ENCODE data around the gene PPP2R1B. TPM values are rescaled to one million over a fixed set of nuclear protein-coding genes. Genes with fewer than 3 reads are reported as not detected.
"Not testable (repeated sequence)": the region's sequence is repeated elsewhere in the genome, so short reads cannot be mapped to it uniquely, and the experiment has no call there.

Gene PPP2R1B
- total RNA-seq, 1 experiment from 2014 or later = 35.4 TPM

- no peak for DNase-seq
- Histone ChIP-seq H3K4me3 (no peak overlapping the region), H3K9me3 (replicated peaks) (no peaks in the 10 kb centered on the region; the same call in 1 of the 2 replicates), H3K4me1 (no peaks in the 10 kb centered on the region), H3K27me3 (no peaks in the 10 kb centered on the region), H3K27ac (no peak overlapping the region), H3K36me3 (no peaks in the 10 kb centered on the region)
Observed at GRCh38 chr11:111793863-111794262, 27.7 kb upstream of the PPP2R1B start.

DNA sequence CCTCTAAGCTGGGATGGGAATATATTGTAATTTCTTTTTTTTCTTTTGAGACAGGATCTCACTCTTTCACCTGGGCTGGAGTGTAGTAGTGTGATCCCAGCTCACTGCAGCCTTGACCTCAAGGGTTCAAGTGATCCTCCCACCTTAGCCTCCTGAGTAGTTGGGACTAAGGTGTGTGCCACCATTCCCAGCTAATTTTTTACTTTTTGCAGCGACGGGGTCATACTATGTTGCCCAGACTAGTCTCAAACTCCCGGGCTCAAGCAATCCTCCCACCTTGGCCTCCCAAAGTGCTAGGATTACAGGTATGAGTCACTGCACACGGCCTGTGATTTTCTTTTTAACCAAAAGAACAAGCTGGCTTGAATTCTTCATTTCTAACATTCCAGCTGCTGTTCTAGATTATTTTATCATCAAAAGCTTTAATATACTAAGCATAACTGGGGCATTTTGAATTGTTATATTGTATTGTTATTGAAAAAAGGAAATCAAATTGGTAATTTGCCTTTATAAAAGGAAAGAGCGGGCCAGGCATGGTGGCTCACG lies 26.8 kb upstream of the PPP2R1B start:
- Histone ChIP-seq H3K27ac (no peak overlapping the region), H3K27me3 (no peaks in the 10 kb centered on the region), H3K36me3 (no peaks in the 10 kb centered on the region), H3K4me1 (no peaks in the 10 kb centered on the region), H3K4me3 (no peak overlapping the region), H3K9me3 (replicated peaks) (no peaks in the 10 kb centered on the region; the same call in 1 of the 2 replicates)
- no peak for DNase-seq

DNA sequence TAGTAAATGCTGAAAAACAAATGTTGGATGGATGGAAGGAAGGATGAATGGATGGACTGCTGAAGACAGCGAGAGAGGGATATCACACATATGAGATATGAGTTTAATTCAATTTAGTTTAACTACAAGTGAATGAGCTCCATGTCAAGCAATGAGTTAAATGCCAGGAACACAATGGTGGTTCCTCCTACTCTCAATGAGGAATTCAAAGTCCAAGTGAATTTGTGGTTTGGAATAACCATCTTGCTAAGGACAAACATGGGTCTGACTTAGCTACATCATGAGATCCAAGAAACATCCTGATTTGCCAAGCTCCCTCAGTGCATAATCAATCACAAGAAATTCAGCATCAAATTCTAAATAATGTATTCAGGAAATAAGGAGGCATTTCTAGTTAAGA lies 26.1 kb upstream of the PPP2R1B start:
- no peak overlapping the region for H3K4me3 ChIP-seq
- no peaks in the 10 kb centered on the region for H3K36me3 ChIP-seq
- H3K27me3 ChIP-seq = no peaks in the 10 kb centered on the region
- no peak overlapping the region for H3K27ac ChIP-seq
- H3K4me1 ChIP-seq = no peaks in the 10 kb centered on the region
- H3K9me3 ChIP-seq (replicated peaks) = no peaks in the 10 kb centered on the region; the same call in 1 of the 2 replicates
- no peak for DNase-seq

GRCh38 chr11:111788464-111788863 lies 22.3 kb upstream of the PPP2R1B start:
- H3K4me1 ChIP-seq = no peaks in the 10 kb centered on the region
- H3K27ac ChIP-seq = no peak overlapping the region
- no peaks in the 10 kb centered on the region for H3K27me3 ChIP-seq
- H3K9me3 ChIP-seq (replicated peaks) = no peaks in the 10 kb centered on the region
- no peak for DNase-seq
- H3K36me3 ChIP-seq = no peaks in the 10 kb centered on the region
- H3K4me3 ChIP-seq = no peak overlapping the region

DNA sequence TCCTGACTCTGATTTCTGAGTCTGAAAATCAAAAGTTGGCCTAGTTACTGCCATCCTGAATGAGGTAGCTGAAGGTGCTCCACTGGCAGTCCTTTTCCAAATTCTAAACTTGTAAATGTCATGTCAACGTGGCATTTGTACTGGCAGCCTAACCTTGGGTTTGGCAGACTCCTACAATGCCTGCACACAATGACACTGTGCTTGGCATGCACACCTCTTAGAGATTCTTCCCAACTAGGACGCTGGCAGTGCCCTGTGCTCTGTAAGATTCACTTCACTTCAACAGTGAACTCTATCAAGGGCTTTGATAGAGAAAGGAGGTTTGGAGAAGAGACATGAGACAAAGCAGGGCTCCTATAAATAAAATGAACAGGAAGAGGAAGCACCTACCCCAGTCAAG lies 21.9 kb upstream of the PPP2R1B start:
- no peak overlapping the region for H3K27ac ChIP-seq
- H3K4me3 ChIP-seq = no peak overlapping the region
- H3K27me3 ChIP-seq = no peaks in the 10 kb centered on the region
- no peaks in the 10 kb centered on the region for H3K36me3 ChIP-seq
- DNase-seq = no peak
- H3K4me1 ChIP-seq = no peaks in the 10 kb centered on the region
- H3K9me3 ChIP-seq (replicated peaks) = no peaks in the 10 kb centered on the region

DNA sequence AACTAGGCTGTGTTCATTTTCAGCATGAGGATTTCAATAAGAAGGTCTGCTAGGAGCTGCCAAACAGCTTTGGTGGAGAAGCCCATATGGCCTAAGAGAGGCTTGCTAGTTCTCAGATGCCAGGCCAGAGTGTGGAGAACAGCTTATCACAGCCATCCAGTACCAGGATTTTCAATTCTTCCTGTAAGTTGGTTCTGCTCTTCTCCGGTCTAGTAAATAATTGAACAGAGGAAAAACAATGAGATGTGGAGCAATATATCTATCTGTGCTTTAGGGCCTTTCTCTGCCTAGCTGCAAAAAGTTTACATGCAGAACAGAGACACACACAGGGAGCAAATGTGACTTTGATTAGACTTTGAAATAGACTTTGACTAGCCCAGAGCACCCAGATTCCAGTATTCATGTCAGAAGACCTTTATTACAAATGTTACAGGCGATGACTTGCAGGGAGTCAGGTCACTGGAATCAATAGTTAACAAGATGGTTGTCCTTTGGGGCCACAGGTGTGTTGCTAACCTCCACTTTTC lies 19.8 kb upstream of the PPP2R1B start:
- Histone ChIP-seq H3K27me3 (no peaks in the 10 kb centered on the region), H3K9me3 (replicated peaks) (no peaks in the 10 kb centered on the region), H3K36me3 (no peaks in the 10 kb centered on the region), H3K4me3 (no peak overlapping the region), H3K27ac (no peak overlapping the region), H3K4me1 (no peaks in the 10 kb centered on the region)
- no peak for DNase-seq

DNA sequence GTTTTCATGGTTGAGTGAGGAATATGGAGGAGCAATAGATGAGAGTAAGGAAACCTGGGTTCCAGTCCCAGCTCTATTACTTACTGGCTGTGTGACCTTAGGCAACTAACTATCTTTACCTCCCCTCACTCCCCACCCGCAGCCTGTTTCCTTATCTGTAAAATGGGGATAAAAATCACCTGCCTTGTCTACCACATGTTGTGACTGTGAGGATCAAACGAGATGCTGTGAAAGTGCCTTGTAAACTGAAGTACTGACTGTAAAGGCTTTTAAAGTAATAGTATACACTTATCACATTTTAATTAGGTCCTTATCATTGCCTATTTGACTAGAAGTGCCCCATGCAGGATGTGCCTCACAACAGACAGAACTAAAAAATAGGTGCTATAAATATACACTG lies 18.9 kb upstream of the PPP2R1B start:
- H3K9me3 ChIP-seq (replicated peaks) = no peaks in the 10 kb centered on the region
- H3K4me3 ChIP-seq = no peak overlapping the region
- H3K27ac ChIP-seq = no peak overlapping the region
- no peak for DNase-seq
- H3K4me1 ChIP-seq = no peaks in the 10 kb centered on the region
- no peaks in the 10 kb centered on the region for H3K27me3 ChIP-seq
- no peaks in the 10 kb centered on the region for H3K36me3 ChIP-seq

DNA sequence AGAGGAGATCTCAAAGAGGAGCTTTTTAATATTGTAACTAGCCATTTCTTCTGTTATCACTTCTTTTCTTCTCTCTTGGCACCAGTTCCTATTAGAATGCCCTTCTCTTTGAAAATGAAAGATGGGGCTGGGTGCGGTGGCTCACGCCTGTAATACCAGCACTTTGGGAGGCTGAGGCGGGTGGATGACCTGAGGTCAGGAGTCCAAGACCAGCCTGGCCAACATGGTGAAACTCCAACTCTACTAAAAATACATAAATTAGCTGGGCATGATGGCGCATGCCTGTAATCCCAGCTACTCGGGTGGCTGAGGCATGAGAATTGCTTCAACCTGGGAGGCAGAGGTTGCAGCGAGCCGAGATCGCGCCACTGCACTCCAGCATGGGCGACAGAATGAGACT lies 18.1 kb upstream of the PPP2R1B start:
- H3K27ac ChIP-seq; H3K4me3 ChIP-seq; DNase-seq; H3K27me3 ChIP-seq; H3K4me1 ChIP-seq; H3K36me3 ChIP-seq; H3K9me3 ChIP-seq (replicated peaks): not testable (repeated sequence)

DNA sequence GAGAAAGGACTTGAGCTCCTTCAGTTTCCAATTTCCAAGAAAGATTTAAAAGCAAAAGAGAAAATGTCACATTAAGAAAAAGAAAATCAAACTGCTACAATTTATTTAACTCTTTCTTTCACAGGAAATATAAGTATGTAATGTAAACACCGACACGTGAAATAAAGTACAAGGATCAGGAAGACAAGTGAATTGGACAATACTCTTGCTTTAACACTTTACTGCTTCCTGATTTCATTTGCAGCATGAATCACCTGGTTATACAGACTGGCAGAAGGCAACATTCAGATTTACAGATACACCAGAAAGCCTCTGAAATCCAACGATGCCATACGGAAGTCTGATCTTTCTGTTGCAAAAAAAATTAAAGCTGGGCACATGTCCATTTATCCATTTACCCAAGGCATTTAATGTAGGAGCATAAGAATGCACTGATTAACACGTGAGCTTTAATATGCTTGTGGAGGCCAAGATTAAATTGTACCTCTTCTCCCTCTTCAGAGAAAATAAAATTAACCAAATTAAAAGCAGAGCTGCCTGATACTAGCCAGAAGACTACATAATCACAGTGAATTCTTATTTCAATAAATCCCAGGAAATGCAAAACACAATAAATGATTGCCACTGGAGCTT lies 16.0 kb upstream of the PPP2R1B start:
- no peaks in the 10 kb centered on the region for H3K27me3 ChIP-seq
- H3K9me3 ChIP-seq (replicated peaks) = no peaks in the 10 kb centered on the region
- no peak for DNase-seq
- H3K27ac ChIP-seq = no peak overlapping the region
- H3K4me1 ChIP-seq = no peaks in the 10 kb centered on the region
- no peaks in the 10 kb centered on the region for H3K36me3 ChIP-seq
- H3K4me3 ChIP-seq = no peak overlapping the region

- no peaks in the 10 kb centered on the region for H3K4me1 ChIP-seq
- no peaks in the 10 kb centered on the region for H3K27me3 ChIP-seq
- no peak overlapping the region for H3K27ac ChIP-seq
- DNase-seq = no peak
- no peaks in the 10 kb centered on the region for H3K36me3 ChIP-seq
- no peak overlapping the region for H3K4me3 ChIP-seq
- H3K9me3 ChIP-seq (replicated peaks) = no peaks in the 10 kb centered on the region
Observed at GRCh38 chr11:111779118-111779517, 12.9 kb upstream of the PPP2R1B start.

GRCh38 chr11:111778047-111778558 lies 11.9 kb upstream of the PPP2R1B start:
- DNase-seq = no peak
- no peak overlapping the region for H3K27ac ChIP-seq
- H3K27me3 ChIP-seq = no peaks in the 10 kb centered on the region
- H3K36me3 ChIP-seq = no peaks in the 10 kb centered on the region
- H3K4me1 ChIP-seq = no peaks in the 10 kb centered on the region
- H3K9me3 ChIP-seq (replicated peaks) = no peaks in the 10 kb centered on the region
- no peak overlapping the region for H3K4me3 ChIP-seq

DNA sequence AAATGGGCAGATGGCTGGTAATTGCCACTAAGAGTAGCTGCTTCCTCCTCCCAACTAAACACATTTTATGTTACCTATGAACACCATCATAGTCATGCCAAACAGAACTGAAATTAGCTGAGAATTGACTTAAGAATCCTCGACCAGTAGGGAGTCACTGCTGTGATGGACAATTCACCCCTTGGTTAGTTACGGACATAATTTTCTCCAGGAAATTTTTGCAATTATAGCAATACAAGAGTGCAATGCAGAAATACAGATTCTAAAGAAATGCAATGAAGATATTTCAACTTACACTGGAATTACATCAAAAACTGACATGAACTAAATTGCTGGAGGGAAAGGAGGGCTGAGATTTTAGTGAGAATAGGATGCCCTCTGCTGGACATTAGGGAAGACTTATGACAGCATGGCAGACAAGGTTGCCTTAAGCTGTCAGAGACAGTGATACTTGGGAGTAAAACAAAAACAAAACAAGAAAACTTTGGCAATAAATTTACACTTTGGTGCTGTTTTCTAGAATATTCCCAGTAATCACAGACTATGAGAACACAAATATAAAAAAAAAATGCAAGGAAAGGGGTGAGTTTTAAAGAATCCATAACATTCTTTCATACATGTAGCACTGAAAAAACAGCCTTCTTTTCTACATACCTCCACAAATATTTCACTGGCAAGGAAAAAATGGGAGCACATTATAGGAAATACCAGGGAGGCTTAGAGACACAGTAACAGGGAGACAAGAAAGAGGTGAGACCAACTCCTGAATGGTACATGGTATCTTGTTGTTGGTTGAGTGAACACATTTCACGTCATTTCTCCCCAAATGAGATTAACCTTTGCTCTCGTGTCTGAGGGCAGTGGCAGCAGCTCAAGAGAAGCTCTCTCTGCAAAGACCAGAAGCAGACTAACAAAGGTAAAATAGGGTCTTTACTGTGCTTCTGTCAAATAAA lies 11.2 kb upstream of the PPP2R1B start:
- Histone ChIP-seq H3K9me3 (replicated peaks) (no peaks in the 10 kb centered on the region), H3K36me3 (no peaks in the 10 kb centered on the region), H3K27me3 (no peaks in the 10 kb centered on the region), H3K4me1 (no peaks in the 10 kb centered on the region), H3K4me3 (no peak overlapping the region), H3K27ac (no peak overlapping the region)
- peak; percentile 19 to 74 for DNase-seq

- H3K4me3 ChIP-seq = no peak overlapping the region
- H3K36me3 ChIP-seq = no peaks in the 10 kb centered on the region
- no peak for DNase-seq
- no peaks in the 10 kb centered on the region for H3K4me1 ChIP-seq
- no peaks in the 10 kb centered on the region for H3K9me3 ChIP-seq (replicated peaks)
- H3K27ac ChIP-seq = no peak overlapping the region
- H3K27me3 ChIP-seq = no peaks in the 10 kb centered on the region
Observed at GRCh38 chr11:111776398-111777093, 10.4 kb upstream of the PPP2R1B start.

- H3K27ac ChIP-seq = no peak overlapping the region
- no peaks in the 10 kb centered on the region for H3K36me3 ChIP-seq
- no peaks in the 10 kb centered on the region for H3K27me3 ChIP-seq
- H3K4me3 ChIP-seq = no peak overlapping the region
- DNase-seq = peak in 1 of 2 experiments; percentile 27
- H3K4me1 ChIP-seq = no peaks in the 10 kb centered on the region
- no peaks in the 10 kb centered on the region for H3K9me3 ChIP-seq (replicated peaks)
Observed at GRCh38 chr11:111774955-111775710, 8.9 kb upstream of the PPP2R1B start.

Data from SJCRH30 (cell line).